22Rv1 (cell line): ENCODE data around the gene IFRD1.
A peak's percentile ranks its signal among the peaks of the same experiment; 100 is the strongest.

ENCODE experiments used
- H3K27ac ChIP-seq: fragments of 450-650 bp; 2 replicates; pipeline ENCODE4 v1.5.1; 2017
- CTCF ChIP-seq: fragments of 450-650 bp; IDR thresholded peaks from 2 replicates; pipeline ENCODE4 v1.5.1; 2017; ENCODE audit warnings: mild to moderate bottlenecking
- ZFX ChIP-seq: fragments of 450-650 bp; IDR thresholded peaks from 2 replicates; pipeline ENCODE4 v1.6.1; 2017; ENCODE audit warnings: antibody characterized with exemption, borderline replicate concordance

The IFRD1 gene

GRCh38 chr7:112414855-112415490, 35.3 kb upstream of the IFRD1 start:
- TF ChIP-seq CTCF (peak; percentile 86), ZFX (no peak)
- H3K27ac ChIP-seq: no peak overlapping the region

GRCh38 chr7:112416127-112416526, 34.1 kb upstream of the IFRD1 start:
- TF ChIP-seq CTCF: no peak
- TF ChIP-seq ZFX: no peak
- no peak overlapping the region for H3K27ac ChIP-seq

- no peak for TF ChIP-seq CTCF
- H3K27ac ChIP-seq: no peak overlapping the region
These were observed 30.6 kb upstream of the IFRD1 start for GRCh38 chr7:112419543-112420130.

GRCh38 chr7:112420236-112420861, 29.9 kb upstream of the IFRD1 start:
- peak overlapping the region; percentile 16; the same call in 1 of the 2 replicates for H3K27ac ChIP-seq
- TF ChIP-seq CTCF: no peak
- no peak for TF ChIP-seq ZFX

- H3K27ac ChIP-seq: peak overlapping the region; percentile 65
- TF ChIP-seq CTCF (no peak), ZFX (no peak)
These were observed 28.4 kb upstream of the IFRD1 start for GRCh38 chr7:112421666-112422486.

GRCh38 chr7:112422842-112423496, 27.3 kb upstream of the IFRD1 start:
- H3K27ac ChIP-seq: peak overlapping the region; percentile 65
- TF ChIP-seq CTCF (no peak), ZFX (no peak)
